GM19397 (cell line): Measurements from ENCODE around the gene MAPK14.
"Not testable (repeated sequence)": the region's sequence is repeated elsewhere in the genome, so short reads cannot be mapped to it uniquely, and the experiment has no call there.

ENCODE experiments used
- ATAC-seq: cut with Tn5 transposase; IDR thresholded peaks from one replicate; pipeline ENCODE4 v1.9.1; 2021; ENCODE audit warnings: mild to moderate bottlenecking, moderate library complexity; ENCODE audit not compliant: unreplicated experiment

Gene MAPK14

DNA sequence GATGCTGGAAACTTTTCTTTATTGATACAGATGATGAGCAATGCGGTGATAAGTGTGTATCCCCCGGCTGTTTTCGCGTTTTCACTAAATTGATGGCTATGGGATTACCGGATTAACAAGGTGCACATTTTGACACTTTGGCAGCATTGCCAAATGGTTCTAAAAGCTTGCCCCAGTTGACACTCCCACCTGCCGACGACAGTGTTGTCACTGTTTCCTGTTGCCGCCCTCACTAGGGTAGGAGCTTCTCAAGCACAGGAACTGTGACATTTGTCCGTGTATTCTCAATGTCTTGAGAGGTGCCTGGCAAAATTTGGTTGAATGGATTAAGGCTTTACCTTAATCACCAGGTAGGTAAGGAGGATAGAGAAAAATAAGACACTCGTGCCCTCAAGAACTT lies 92.9 kb downstream of the MAPK14 start:
- ATAC-seq: no peak

DNA sequence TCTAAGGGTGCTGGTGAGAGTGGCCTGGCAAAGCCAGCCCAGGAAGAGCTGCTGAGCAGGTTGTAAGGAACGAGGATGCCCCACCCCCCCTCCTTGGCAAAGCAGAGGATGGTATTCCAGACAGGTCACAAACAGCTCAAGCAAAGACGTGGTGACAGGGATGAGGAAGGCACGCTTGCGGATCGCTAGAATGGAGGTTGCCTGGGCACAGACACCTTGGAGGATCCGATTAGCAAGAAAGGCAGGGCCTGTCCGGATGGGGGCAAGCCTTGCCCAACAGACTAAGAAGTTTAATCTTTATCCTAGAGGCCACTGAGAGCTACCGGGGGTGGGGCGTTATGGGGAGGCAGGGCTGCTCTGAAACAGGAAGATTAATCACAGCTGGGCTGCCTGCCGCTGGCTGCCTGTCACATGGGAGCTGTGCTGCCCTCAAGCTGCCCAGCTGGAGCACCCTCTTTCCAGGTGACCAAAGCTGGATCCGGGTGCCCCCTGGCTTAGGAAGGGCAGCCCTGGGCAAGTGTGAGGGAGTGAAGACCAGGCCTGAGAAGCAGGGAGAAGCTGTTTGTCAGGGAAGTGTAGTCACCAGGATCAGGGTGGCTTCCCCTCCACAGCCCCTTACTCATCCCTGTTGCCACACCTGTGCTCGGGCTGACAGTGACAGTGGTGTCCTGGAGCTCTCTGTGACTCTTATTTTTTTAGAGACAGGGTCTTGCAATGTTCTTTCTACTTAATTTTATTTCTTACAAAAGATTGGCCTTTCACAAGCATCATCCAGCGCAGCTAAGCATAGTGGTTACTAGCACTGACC lies 93.6 kb downstream of the MAPK14 start:
- no peak for ATAC-seq

DNA sequence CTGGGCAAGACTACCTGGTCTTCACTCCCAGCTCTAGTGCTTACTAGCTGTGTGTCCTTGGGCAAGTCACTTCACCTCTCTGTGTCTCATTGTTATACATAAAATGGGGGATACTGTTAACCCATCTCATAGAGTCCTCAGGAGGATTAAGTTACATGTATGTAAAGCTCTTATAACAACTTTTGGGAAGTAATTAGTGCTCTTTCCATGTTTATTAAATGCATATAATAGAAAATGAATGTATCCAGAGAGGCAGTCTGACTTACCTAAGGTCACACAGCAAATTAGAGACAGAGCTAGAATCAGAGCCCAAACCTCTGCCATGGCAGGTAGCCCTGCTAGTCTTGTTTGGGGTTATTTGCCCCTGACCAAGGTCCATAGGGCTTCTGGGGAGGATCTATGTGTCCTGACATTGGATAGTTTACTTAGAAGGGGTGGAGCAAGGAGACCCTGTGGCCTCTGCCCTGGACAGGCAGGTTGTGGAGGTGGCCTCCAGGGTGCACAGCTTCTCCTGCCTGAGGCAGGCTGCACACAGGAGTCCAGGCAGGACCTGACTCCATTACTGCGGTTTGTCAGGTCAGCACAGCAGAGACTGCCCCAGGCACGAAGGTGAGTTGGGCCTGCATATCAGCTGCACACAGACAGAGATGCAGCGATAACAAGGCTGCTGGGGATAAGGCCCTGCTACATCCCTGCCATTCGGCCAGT lies 94.3 kb downstream of the MAPK14 start:
- ATAC-seq: no peak

DNA sequence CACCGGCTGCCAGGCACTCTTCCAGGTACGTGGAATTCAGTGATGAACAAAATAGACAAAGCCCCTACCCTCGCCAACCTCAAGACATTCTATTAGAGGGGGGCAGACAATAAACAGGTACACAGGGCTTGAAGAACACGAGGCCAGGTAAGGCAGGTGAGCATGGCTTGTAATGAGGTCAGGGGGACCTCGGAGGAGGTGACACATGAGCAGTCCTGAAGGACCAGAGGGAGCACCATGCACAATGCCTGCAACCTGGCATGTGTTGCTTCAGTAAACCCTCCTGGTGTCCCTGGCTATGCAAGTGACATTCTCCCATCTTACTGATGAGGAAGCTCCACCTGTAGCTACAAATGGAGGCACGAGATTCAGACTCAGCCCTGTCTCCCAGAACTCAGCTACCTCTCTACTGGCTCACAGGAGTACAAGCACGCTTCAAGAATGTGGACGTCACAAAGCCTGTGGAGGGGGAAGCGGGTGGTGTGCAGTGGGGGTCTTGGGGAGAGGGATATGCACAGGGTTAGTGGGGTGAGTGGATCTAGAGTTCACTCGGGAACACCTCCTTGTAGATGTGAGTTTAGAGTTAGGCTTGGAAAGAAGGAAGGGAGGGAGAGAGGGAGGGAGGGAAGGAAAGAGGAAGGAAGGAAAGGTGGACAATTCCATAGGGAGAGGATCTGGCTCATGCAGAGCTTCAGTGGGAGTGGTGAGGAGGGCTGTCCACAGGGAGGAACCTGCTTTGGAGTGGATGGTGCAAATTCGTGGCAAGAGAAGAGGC lies 95.1 kb downstream of the MAPK14 start:
- ATAC-seq: no peak

DNA sequence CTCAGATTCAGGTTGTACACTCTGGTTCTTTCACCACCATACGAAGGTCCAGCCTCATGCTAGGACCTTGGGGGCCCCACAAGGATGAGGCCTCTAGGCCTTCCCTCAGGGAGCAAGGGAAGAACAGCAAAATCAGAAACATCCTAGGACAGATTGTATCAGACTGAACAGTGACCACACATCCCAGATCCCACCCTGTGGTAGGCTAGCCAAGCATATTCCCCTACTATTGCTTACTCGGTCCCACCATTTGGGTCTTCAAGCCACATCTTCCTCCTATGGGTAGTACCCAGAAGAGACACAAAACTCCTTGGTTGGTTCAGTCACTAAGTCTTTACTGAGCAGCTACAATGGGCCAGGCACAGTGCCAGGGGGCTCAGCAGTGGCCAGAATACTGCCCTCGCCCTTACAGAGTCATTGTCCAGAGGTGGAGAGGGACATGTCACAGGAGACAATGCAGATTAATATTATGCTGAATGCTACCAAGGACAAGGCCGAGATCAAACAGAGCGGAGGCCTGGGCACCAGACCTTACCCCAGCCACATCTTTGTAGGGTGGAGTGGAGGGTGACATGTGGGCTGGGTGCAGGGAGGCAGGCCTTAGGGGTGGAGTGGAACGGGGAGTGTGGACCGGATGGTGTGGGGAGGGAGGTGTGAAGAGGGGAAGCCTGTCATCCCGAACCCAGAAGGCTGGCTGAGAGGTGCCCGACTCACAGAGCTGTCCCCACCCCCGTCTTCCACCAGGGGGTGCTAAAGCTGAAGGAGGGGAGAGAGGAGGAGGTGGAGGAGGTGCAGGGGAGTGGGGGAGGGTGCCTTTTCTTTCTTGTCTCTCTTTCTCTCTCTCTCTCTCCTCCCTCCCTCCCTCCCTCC lies 95.9 kb downstream of the MAPK14 start:
- ATAC-seq: peak; percentile 52

DNA sequence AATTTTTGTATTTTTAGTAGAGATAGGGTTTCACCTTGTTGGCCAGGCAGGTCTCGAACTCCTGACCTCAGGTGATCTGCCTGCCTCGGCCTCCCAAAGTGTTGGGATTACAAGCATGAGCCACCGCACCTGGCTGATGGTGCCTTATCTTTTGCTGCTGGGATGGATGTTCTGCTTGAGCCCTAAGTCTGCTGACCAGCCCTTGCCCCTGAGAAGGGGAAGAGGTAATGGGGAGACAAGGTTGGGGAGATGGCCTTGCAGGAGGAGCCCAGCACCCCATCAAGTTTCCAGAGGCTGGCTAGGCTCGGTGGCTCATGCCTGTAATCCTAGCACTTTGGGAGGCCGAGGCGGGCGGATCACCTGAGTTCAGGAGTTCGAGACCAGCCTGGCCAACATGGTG lies 96.7 kb downstream of the MAPK14 start:
- ATAC-seq: not testable (repeated sequence)

DNA sequence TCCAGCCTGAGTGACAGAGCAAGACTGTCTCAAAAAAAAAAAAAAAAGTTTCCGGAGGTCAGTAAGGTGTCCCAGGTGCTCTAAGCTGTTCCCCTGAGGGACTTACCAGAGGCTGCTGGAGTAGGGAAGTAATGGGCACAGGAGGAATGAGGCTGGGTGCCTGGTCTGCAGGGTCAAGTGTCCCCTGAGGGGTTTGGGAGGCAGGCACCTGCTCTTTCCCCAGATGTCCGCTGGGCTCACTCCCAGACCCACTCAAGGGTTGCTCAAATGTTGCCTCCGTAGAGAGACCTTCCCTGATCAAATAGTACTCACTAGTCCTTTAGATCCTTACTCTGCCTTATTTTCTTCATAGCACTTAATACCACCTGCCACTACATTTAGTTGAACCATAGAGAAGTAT lies 97.3 kb downstream of the MAPK14 start:
- no peak for ATAC-seq

DNA sequence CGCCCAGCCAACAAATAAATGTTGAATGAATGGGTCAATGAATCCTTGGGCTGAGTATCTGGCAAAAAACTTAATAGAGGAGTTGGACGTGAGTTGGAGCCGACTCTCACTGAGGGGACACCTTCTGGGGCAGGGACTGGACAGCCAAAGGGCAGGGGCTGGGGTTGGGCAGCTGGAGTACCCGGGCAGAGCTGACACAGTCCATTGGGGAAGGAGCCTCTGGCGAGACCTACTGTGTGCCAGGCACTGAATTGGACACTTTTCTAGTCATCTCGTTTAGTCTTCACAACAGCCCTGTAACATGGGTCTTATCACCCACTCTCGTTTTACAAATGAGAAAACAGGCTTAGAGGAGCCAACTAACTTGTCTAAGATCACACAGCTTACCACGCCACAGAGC lies 98.0 kb downstream of the MAPK14 start:
- no peak for ATAC-seq

DNA sequence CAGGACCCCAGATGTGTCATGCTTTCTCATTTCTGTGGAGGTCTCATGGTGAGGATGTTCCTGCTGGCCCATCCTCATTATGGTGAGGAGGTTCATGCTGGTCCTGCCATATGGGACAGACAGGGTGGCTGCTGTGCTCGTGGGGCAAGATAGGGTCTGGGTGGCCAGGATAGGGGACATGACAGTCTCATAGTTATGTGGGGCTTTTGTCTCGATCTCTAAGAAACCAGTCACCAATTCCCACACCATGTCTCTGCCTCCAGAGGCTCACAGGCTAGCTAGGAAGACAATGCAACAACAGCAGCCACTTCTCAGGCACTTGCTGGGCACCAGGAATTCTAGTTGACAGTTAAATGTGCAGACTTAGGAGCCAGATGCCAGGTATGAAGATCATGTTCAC lies 98.5 kb downstream of the MAPK14 start:
- ATAC-seq: no peak

DNA sequence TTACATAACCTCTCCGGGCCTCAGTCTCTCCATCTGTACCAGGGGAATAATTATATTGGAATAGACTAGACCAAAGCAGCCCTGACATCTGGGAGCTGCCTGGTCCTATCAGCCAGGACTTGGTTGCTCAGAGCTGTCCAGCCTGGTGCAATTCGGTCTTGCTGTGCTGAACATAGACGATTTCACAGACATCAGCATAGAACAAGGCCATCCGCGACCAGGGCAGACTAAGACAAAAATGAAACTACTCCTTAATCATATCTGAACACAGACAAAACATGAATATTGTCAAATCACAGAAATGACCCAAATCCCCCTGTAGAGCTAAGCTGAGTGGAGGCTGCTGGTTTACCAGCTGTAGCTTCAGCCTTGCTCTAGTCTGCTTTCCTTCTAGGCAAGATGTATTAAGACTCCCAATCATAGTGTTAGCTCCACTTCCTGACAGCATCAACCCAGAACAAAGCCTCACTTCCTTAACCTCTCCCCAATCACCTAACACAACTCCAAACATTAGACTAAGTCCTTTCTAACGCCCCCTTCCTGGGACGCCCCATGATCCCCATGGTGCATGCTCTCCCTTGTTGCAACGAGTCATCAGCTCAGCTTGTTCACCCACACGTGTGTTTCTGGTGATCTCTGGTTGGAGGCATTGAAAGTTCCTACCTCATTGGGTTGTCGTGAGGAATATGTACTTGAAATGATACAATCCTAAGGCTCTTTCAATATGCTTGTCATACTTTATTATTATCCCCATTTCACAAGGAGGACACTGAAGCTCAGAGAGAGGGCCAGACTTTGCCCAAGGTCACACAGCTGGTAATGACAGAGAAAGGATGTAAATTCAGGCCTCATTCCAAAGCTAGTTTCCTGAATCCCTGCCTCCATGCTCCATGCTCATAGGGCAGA lies 99.2 kb downstream of the MAPK14 start:
- no peak for ATAC-seq

DNA sequence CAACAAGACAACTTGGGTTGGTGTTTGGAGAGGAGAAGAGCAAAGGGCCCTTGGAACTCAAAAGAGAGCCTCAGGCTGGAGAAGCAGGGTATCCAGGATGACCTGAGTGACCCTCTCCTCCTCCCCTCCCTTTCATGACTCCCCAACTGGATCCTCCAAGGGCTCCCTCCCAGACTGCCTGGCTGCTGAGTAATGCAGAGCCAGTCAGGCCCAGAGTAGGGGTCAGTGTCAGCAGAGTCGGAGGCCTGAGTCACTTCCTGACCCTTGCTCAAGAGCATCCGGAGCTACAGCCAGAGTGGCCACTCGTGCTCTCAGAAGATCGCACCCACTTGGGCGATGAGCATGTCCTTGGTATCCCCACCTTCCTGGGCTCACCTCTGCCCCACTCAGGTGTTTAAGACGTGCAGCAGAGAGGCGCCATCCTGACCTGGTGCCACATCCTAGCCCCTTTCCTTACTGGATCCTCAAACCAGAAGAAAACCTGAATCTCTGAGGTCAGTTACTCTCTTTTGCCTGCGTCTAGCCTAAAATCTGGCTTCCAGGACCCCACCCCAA lies 99.9 kb downstream of the MAPK14 start:
- no peak for ATAC-seq

DNA sequence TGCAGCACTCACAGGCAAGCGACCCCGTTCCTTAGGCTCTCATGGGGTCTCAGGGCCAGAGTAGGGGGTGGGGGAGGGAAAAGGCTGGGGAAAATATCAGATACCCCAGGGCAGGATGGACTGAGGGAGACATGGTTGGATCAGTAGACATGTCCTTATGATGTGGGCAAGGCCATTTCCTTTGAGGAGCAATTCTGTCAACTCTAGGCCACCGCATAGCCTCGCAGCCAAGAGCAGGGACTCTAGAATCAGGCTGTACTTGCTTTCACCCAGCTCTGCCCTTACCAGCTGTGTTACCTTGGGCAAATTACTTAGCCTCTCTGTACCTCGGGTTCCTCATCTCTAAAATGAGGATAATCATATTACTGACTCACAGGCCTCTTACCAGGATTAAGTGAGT lies 100.5 kb downstream of the MAPK14 start:
- ATAC-seq: no peak

DNA sequence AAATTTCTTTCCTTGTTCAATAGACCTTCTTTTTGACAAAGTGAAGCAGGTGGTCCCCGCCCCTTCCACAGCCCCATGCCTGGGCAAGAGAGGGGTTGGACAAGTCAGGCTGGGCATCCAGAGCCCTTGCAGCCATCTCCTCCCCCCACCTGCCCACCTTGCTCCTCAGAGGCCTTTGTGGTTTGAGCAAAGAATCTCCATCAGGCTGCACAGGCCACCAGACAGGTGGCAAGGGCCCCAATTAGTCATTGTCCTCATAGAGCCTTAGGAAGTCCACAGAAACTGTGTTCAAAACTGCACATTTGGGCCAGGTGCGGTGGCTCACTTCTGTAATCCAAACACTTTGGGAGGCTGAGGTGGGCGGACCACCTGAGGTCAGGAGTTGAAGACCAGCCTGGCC lies 101.2 kb downstream of the MAPK14 start:
- no peak for ATAC-seq

DNA sequence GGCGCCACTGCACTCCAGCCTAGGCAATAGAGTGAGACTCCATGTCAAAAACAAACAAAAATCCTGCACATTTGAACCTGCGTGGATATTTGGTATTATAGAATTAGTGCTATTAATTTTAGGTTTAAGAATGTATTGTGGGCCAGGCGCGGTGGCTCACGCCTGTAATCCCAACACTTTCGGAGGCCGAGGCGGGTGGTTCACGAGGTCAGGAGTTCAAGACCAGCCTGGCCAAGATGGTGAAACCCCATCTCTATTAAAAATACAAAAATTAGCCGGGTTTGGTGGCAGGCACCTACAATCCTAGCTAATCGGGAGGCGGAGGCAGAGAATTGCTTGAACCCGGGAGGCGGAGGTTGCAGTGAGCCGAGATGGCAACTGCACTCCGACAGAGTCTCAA lies 101.7 kb downstream of the MAPK14 start:
- not testable (repeated sequence) for ATAC-seq

DNA sequence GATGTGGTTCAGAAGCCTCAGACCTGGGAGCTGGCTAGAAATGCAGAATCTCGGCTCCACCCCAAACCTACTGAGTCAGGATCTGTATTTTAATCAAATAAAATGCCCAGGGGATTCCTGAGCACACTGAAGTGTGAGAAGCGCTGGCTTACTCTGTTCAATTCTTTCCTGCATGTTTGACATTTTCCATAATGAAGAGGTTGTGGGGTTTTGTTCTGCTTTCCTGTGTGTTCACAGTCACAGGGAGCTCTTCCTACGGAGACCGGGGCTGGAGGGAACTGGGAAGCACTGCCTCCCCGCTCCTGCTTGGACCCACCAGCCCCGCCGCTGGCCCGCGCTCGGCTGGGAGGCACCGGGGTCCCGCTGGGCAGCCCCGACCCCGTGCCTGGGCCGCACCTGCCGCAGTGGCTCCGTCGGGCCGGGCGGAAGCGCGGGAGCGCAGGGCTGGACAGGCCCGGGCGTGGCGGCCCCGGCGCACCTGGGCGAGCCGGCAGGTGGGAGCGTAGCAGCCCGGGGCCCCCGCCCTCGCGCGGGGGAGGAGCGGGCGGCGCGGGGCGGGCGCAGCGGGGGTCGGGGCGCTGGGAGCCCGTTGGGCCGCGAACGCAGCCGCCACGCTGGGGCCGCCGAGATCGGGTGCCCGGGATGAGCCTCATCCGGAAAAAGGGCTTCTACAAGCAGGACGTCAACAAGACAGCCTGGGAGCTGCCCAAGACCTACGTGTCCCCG lies 102.5 kb downstream of the MAPK14 start, which contains the start of gene MAPK13:
Gene MAPK13, plus strand, starts transcription at position 573 of the 726 bp plus-strand sequence. Its CDS starts 70 bp downstream, at position 643.
- ATAC-seq: no peak

DNA sequence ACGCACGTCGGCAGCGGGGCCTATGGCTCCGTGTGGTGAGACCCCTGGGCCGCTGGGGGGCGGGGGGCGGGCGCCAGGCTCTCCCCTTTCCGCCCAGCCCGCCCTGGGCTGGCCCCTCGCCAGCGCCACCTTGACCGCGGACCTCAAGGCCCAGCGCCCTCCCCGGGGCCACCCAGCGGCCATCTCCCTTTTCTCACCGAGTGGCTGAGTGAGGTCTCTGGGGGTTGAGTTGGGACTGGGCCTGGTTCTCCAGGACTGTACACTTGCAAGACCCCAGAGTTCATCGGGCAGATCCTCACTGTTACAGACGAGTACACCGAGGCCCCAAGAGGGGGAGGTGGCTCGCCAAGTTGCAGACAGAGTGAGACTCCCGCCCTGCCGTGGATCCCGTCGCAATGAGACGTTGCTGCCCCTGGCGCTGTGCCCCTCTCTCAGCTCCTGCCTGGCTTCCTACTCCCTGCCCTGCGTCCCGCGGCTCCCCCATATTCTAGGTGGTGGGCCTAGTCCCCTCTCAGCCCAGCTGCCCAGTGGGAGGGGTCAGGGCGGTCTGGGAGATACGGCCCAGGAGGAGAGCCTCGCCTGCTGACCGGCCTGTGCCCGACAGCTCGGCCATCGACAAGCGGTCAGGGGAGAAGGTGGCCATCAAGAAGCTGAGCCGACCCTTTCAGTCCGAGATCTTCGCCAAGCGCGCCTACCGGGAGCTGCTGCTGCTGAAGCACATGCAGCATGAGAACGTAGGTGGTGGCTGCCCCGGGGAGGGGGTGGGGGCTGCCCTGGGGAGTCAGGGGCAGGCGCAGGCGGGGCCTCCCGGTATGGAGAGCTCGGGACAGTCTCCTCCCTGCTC lies 103.3 kb downstream of the MAPK14 start:
- ATAC-seq: peak; percentile 13

DNA sequence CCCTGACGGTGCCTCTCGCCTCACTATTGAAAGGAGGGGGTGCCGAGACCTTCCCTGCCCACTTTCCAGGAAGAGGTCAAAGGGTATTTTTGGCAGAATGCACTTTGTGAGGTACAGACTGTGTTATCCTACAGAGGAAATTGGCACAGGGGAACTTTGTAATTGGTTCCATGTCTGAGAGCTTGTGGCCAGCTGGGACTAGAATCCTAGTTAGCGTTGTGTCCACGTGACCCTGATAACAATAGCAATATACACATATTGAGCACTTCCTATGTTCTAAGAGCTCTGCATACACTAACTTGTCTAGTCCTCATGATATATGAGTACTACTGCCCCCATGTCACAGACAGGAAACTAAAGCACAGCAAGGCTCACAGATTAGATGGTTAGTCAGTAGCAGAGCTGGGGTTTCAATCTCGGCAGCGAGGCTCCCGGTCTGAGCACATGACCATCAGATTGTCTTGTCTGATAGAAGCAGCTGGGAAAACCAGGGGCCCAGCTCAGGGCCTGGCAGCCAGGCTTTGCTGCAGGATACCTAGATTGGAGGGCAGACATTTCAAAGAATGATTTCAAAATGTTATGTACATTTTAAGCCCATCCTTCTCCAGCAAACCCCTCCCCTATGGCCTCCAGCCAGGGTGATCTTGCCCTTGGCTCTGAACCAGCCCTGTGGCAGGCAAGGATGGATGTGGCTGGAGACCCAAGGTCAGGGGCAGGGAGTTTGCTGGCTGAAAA lies 104.1 kb downstream of the MAPK14 start:
- peak; percentile 75 for ATAC-seq
